ENCODE data around the gene ATP1B1.

ATP1B1 gene

DNA sequence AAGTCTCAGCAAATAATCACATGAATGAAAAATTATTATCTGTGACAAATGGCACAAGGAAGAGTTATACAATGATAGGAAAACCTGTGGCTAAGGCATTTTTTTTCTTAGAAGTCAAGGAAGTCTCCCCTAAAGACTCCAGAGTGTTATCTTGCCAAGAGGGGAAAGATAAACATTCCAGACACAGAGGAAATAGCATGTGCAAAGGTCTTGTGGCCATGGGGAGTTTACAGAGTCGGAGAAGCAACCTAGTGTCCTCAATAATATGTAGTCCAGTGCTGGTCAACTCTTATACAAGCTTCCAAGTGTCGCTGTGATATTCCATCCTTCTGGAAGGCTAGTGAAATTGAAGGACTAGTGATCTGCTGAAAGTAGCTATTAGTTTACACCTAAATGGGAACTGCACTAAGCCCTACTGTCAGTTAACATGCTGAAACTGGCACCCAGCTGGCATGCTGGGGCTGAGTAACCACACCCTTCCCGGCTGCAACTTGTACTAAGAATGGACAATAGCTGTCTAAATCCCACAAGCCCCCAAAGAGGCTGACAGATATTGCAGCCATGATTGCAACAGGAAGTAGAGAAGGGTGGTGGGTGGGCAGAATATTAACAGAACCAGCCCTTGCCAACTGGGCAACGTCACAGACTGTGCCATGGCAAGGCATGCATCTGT lies 11.5 kb upstream of the ATP1B1 start:
- DNase-seq = no peak

DNA sequence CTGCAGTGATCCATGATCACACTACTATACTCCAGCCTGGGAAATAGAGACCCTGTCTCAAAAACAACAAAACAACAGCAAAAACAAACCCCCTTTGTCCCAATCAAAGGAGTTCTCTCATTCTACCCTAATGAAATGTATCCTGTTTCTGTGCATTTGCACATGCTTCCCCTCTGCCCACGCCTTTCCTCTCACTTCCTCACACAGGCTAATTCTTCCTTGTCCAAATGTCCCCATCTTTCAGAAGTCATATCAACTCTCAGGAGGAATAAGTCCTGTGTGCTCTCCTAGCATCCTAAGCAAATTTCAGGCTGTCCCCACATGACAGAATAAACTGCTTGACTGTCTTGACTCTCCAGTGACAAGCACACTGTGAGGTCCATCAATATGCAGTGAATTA lies 8.1 kb upstream of the ATP1B1 start:
- DNase-seq = no peak

DNA sequence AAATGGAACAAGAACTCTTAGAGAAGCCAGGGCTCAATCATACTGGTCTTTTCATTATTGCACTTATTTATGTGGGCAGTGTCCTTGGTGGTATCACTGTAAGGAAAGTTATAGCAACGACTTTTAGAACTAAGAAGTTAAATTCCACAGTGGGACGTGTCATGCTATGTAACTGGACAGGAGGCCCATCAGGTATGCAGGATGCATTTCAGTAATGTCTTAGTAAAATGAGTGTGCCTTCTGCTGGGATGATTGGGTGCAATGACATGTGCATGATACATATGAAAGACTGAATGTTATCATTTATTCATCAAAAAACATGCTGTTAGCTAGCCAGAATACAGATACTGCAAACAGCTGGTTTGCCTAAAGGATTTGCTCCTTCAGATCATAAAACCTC lies 6.9 kb upstream of the ATP1B1 start:
- DNase-seq = no peak

DNA sequence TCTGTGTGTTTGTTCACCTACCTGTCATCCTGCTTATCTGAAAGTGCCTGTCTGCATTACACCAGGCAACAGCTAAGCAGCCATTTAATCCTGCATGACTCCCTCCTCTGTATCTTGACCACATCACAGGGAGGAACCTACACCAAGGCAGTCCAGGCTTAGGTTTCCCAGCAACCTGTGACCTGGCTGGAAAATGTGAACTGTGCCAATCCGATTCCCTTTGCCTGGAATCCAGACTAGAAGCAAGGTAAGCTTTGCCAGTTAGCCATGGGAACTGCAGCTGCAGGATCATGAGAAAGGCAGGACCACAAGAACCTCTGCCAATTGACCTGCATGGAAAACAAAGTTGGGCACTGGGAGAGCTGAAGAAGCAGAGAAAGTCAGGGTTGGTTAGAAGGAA lies 6.3 kb upstream of the ATP1B1 start:
- no peak for DNase-seq

DNA sequence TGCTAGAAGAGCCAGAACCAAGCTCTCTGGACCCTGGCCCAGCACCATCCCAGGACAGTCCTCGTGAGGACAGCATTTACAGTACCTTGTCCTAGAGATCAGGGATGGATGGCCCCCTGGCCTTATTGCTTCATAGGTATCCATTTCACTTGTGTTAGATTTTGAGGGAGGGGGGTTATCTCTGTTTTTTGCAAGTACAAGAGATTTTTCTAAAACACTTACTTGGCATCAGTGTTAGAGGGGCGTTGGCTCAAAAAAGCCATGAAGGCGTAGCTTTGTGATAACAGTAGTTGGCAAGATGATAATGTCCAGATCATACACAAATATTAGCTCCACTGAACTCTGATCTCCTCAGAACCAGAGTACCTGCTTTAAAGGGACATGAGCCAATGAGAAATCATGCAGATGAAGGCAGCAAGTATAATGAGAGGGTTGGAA lies 5.8 kb upstream of the ATP1B1 start:
- no peak for DNase-seq

DNA sequence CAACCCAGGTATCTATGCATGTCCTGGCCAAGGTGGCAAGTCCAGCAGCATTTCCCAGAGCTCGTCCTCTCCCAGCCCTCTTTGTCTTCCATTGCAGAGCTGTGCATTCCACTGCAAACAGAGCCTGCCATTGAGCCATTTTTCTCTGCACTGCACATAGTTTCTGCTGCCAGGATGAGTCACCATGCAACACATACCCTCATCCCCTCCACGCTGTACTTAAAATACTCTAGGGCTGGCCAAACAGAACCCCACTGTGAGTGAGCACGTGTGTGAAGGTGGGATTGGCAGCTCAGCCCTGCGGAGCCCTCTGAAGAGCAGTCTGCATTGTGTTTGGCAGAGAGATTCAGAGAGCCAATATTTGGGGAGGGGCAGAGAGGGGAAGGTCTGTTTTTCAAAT lies 3.9 kb upstream of the ATP1B1 start:
- no peak for DNase-seq

DNA sequence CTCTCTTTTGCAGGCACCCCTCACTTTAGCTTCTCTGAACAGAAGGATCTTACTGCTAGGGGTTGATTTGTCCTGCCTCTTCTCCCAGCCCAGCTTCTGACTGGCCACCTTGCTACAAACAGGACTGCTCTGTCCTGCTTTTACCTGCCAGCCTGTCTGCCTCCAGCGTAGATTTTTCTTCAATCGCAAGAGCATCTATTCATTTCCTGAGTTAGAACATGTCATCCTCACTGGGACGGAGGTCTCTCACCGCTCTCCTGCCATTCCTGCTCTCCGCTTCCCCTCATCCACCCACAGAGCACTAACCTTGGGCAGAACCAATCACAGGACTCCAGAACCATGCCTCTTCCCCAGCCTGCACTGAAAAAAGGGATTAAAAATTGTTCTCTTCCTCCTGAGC lies 3.5 kb upstream of the ATP1B1 start:
- DNase-seq = no peak

DNA sequence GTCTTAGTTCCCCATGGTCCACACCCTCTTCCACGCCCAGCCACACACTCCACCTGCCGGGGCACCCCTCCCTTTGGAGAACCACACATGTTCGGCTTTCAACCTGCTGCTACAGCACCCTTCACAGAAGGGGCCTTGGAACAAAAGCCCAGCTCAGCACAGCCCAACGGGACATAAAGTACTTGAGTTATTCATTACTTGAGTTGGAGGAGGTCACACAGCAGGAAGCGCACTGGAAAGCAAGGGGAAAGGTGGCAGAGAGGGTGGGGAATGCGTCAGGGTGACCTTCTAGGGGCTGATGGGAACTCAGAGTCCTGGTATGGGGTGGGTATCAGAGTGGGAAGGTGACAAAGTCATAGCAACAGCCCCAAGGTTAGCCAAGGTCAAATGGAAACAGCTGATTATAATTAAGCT lies 3.0 kb upstream of the ATP1B1 start:
- DNase-seq = peak; percentile 9

DNA sequence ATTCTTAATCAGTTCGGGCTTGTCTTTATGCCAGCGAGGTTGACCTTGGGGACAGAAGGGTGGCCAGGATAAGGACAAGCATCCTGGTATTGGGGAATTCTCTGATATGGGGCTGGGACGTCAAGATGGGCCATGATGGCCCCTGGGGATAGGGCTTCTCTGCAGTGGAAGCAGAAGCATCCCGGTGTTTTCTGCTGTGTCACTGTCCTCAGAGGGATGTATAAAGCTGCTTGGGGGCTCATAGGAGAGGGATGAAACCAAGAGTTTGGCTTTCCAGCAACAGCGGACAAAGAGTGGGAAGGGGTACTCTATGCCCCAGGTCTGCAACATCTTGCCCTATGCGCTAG lies 1.4 kb upstream of the ATP1B1 start:
- no peak for DNase-seq

DNA sequence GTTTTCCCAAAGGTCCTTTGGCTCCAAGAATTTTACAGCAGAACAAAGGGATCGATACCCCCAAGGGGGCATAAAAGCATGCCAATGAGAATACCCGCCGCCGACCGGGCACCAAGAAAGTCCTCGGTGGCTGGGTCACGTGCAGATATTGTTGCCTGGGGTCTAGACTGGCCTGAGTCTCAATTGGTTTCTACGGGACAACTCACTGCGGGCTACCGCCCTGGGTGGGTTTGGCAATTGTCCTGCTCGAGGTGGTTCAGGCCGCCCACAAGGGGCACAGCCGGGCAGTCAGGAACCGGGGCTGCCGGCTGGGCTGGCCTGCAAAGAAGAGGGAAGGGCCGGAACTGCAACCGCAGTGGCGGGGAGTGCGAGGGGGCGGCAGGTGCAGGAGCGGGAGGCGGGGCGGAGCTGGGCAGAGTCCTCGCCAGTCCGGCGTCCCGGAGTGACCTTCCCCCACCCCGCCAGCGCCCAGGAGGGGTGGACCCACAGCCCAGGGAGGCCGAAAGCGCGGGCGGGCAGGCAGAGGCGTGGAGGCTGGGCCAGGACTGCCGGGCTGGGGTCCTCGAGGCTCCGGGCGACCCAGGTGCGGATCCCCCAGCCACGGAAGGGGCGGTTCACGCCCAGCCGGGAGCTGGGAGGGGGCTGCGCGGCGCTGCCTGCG lies 926 bp upstream of the ATP1B1 start:
- DNase-seq = peak; percentile 38

DNA sequence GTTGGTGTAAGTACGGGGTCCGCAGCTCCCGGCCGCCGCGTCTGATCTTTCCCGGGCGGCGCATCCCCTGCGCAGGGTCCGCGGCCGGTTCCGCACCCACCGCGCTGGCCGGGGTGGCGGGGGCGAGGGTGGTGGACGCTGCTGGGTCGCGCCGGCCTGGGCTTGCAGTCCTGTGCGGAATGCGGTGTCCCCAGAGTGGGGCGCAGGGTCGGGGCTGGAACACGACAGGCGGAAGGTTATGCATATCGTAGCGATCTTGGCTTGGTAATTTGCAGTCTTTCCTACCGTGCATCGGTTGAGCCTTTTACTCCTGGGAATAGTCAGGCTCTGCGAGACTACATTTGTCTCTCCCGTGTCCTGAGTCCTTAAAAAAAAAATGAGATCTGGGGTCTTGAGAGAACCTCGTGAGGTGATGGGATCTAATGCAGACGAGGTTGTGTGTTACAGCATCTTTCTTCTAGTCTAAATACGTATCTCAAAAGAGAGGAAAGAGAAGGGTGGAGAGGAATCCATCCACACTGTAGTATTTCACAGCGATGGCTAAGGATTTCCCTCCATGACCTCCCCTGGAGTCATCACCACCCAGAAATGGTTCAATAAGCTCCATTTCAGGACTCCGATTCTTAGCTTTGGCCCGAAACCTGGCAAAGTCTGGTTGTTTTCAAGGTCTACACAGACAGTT lies 572 bp downstream of the ATP1B1 start:
- peak; percentile 53 for DNase-seq

DNA sequence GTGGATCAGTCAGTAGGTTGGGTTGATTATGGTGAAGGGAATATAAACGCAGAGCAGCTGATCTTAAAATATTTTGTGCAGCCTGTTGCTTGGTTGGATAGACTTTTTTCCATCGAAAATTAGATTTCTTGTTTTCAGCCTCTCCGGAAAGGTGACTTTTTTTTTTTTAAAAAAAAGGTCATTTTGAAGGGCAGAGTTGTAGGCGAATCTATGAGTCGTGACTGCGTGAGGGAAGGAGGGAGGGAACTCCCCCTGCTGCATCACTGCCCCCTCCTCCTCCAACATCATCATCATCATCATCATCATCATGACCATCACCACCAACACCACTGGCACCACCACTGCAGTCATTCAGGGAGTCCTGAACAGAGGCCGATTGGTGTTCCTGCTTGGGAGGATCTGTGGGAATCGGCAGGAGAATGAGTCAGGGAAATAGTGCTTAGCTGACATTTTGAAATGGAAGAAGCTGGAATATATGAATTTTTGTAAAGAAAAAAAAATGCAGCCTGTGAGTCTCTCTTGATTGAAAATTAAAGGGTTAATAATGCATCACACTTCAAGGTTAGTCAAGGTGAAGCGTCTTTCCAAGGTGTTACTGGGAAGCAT lies 1.2 kb downstream of the ATP1B1 start:
- no peak for DNase-seq

DNA sequence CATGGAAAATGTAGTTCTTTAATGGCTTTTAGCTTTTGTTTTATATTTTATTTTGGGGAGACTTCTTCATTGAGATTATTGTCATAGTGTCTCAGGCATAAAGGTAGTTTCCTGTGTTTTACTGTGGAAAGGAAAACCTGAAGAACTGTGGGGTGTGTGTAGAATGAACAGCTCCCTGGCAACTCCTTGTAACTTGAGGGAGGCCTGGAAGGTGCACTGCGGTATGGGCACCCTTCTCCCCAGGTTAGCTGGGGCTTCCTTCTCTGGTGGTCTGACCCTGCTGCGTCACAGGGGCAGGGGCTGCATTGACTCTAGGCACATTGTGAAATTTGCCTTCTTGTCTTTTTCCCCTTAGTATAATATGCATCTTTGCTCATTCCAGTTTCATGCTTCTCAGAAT lies 1.7 kb downstream of the ATP1B1 start:
- DNase-seq = no peak

DNA sequence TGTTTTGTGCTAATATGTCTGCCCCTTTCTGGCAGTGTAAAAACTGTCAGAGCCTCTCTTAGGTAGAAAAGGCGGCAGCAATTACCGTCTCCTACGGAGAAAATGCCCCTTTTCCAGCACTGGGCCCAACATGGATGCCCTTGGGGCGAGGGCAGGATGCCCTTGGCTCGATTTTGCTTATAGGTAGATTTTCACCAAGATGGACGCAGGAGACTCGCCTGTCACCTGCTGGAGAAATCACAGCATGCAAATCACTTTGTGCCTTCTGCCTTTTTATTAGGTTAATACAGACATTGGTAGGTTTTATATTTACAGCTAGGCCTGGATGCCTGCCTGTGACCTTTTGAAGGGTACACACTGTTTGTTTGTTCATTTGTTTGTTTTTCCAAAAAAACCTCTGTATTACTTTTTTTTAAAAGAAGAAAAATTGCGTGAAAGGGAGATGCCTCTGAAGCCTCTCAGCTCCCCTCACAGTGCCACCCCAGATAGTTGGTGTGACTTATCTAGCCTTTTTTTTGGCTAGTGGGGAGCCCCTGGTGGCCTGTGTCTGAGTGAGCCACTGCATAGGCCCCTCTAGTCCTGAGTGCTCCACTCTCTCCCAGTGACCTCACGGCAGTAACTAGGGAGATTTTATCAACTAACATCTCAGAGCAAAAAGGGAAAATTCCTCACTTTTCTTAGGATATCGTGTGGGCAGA lies 2.5 kb downstream of the ATP1B1 start:
- DNase-seq = no peak

DNA sequence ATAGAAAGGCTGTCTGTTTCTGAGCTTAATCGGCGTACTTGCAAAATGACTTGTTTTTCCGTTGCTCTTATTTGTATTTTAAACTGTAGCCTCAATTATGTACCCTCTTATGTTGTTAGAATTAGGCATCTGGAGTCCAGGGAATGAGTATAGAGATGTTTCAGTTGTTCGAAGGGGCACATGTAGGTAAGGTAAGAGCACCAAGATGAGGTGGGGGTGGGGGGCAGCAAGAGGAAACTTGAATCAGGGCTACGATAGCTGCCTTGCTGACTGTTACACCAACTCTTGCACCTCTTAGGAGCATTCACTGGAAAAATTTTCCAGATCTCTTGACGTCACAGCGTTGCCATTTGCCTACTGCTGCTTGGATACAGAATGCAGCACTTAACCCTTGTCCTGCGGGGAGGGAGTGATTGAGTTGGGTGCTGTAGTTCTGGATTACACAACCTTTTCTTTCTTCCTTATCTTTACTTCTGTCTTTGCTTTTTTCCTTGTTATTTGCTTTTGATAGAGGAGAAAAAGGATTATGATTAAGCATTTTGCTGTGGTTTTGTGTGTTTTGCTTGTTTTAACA lies 3.2 kb downstream of the ATP1B1 start:
- no peak for DNase-seq

DNA sequence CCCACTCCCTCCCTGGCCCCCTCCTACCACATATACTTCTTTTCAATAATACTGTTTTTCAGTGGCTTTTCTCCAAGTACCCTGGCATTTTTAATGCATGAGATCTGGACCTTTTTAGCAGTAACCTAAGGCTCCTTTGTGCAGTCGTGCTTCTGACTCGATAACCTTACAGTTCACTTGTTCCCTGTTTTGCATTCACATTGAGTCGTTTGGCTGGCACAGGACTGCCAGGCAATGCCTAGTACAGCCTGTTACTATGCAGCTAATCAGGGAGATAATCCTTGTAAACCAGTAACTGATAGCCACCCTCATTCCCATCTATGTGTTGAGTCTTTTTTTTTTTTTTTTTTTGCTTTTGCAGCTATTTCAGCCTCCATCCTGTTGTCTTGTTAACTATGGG lies 3.7 kb downstream of the ATP1B1 start:
- peak; percentile 13 for DNase-seq

DNA sequence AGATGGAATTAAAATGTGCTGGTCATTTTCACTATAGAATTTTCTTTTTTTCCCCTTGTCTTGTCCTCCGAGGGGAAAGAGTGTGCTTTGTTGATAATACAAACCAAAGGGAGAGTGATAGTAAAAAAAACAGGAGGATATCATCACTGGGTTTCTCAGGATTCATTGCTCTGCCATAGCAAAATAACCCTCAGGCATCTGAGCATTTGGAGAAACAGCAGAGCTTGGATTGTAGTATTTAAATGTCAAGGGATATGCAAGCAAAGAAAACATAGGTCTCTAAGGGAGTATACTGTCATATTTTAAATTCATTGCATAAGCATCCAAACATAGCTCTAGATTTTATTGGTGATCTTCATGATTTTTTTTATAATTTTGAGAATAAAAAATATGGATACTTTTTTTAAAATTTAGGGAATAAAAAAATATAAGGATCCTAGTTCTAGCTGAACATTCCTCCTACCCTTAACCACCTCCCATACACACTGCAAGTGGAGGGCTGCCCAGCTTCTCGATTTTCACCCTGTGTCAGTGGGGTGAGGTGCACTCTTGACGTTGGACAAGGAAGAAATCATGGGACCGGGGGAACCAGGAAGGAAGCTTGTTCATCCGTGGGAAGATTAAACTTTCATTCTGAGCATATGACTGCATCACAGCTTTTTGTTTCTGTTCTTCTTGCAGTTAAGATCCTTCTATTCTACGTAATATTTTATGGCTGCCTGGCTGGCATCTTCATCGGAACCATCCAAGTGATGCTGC lies 4.4 kb downstream of the ATP1B1 start:
- DNase-seq = no peak

DNA sequence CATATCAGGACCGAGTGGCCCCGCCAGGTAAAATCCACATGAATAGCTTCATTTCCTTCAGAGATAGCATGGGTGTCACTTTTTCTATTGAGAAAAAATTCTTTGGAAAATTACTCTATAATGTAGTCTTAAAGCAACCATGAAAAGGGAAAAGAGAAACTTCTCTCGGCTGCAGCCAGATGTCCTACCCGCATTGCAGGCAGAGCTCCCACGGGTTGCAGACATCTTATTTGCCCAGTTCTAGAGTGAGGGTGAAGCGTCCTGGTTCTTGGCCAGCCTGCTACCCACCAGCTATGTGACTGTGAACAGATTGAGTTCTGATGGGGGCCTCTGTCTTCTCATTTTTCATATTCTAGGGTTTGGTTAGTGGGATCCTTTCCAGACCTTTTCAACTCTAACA lies 5.0 kb downstream of the ATP1B1 start:
- DNase-seq = no peak

DNA sequence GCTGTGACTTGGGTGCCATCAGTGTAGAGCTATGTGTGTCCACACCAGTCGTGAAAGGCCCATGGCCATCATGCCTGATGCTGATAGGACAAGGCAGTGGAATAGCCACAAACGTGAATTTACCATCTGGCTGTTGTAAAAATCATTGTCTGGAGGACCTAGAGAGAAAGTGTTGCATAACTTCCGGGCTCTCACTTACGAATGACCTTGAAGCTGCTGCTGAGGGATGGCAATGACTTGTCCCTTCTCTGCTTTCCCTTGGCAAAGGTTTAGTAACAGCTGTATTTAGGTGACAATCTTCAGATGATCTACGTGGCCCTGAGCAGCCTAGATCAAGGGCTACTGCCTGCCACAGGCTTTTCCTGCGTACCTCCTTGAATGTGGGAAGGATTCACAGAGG lies 5.8 kb downstream of the ATP1B1 start:
- no peak for DNase-seq

DNA sequence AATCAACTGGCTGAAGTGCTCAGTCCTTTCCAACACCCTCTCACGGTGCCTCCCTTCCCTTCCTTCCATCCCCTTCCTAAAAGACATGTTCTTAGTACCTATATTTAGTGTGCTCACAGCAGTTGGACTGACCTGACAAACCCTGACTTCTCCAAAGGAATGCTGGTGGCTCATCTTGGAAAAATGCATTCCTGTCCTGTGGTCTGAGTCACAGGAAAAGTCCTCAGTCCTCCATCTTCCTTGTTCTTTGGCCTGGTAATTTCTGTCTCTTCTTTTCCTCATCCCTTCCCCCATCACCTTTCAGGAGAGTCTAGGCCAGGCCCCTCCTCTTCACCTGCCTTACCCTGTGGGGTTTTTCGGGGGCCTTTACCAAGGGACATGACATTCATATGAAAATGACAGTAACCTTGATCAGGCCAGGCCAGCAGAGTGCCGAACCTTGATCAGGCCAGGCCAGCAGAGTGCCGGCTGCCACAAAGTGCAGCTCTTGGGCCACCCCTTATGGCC lies 7.2 kb downstream of the ATP1B1 start:
- no peak for DNase-seq

DNA sequence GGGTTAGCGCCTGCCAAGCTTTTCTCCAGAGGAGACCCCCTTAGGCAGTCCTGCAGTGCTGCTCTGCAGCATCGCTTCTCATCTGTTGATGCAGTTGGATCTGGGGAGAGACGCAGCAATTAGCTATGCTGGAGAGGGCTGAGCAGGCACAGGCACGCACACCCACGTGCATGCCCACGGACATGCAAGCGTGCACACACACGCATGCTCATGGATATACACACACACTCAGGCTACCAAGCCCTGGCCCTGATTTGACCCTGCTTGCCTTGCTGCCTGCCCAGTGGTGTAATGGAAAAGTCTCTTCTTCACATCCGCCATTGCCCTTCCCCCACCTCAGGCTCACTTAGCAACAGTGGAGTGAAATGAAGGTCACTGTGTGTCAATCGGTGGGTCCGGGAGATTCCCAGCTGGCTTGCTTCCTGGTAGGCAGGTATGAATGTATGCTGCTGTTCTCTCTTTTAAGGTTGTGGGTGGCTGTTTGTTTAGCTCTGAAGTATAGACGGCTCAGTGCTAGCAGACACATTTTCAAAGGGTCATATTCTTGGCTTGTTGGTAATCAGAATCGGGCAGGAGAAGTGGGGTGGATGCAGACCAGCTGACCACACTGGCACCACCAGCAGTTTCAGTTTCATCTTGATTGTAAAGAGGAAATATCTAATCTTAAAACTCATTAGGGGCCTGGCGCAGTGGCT lies 9.5 kb downstream of the ATP1B1 start:
- DNase-seq = no peak
